Naive thymus-derived CD4-positive, alpha-beta T cell (primary cell): Measurements from ENCODE around the gene PGA5. TPM values are rescaled to one million over a fixed set of nuclear protein-coding genes. Genes with fewer than 3 reads are reported as not detected.
A peak's percentile ranks its signal among the peaks of the same experiment; 100 is the strongest.

Experiments
- ATAC-seq: fragments of 150-1000 bp; cut with Tn5 transposase; 2 replicates; pipeline ENCODE4 v1.10.0; 2021; ENCODE audit warnings: mild to moderate bottlenecking, moderate library complexity
- CTCF ChIA-PET: fragments of 350-600 bp; sonication (Branson Sonifier 250); formaldehyde crosslinking; loops from one replicate; lab custom pipeline; 2021; ENCODE audit warnings: antibody characterized with exemption; lab: Charles Lee
- POLR2A ChIA-PET: fragments of 350-600 bp; sonication (Branson Sonifier 250); formaldehyde crosslinking; loops from one replicate; lab custom pipeline; 2021; ENCODE audit warnings: antibody characterized with exemption, inconsistent platforms; lab: Charles Lee
- DNase-seq, 9 donors: peaks; one replicate each; pipeline versions ENCODE4 v3.0.0 to v3.0.0-alpha.2; 2020 to 2022; ENCODE audit warnings: mixed read lengths in 1 of 9
- H3K27ac ChIP-seq: one replicate; pipeline ENCODE4 v1.7.0; 2013; ENCODE audit warnings: mild to moderate bottlenecking, low read depth, low read length, moderate library complexity
- H3K27me3 ChIP-seq, 2 donors: one replicate each; pipeline ENCODE4 v1.7.0; 2013; ENCODE audit warnings: low read length in 2 of 2, mild to moderate bottlenecking in 2 of 2, moderate library complexity in 2 of 2; ENCODE audit not compliant: control insufficient read depth in 2 of 2, insufficient read depth in 2 of 2
- H3K36me3 ChIP-seq, 3 experiments: 1 replicate in 2 of 3; 2 replicates in 1 of 3; pipeline ENCODE4 v1.7.0; 2013; ENCODE audit warnings: low read length in 3 of 3, mild to moderate bottlenecking in 3 of 3, moderate library complexity in 1 of 3; ENCODE audit not compliant: insufficient read depth in 3 of 3, control insufficient read depth in 2 of 3
- H3K4me1 ChIP-seq, 2 donors: one replicate each; pipeline ENCODE4 v1.7.0; 2013; ENCODE audit warnings: low read length in 2 of 2, mild to moderate bottlenecking in 2 of 2, moderate library complexity in 1 of 2; ENCODE audit not compliant: control insufficient read depth in 2 of 2, insufficient read depth in 2 of 2
- H3K4me3 ChIP-seq: 2 replicates; pipeline ENCODE4 v1.7.0; 2013; ENCODE audit warnings: mild to moderate bottlenecking, low read length
- H3K9me3 ChIP-seq, 3 experiments: 1 replicate in 2 of 3; 2 replicates in 1 of 3; pipeline ENCODE4 v1.7.0; 2013; ENCODE audit warnings: low read length in 3 of 3; ENCODE audit not compliant: control insufficient read depth in 2 of 3
- H3K27ac Mint-ChIP-seq, 9 donors: one replicate each; pipeline ENCODE4 v1.8.0; 2020 to 2022; ENCODE audit warnings: mixed read lengths in 9 of 9, mild to moderate bottlenecking in 8 of 9, moderate library complexity in 5 of 9, inconsistent platforms in 2 of 9
- H3K27me3 Mint-ChIP-seq, 5 donors: one replicate each; pipeline ENCODE4 v1.8.0; 2021 to 2022; ENCODE audit warnings: mixed read lengths in 5 of 5, mild to moderate bottlenecking in 1 of 5
- H3K36me3 Mint-ChIP-seq, 5 donors: one replicate each; pipeline ENCODE4 v1.8.0; 2020 to 2022; ENCODE audit warnings: mixed read lengths in 5 of 5, mild to moderate bottlenecking in 3 of 5, inconsistent platforms in 1 of 5
- H3K4me1 Mint-ChIP-seq, 7 donors: one replicate each; pipeline ENCODE4 v1.8.0; 2020 to 2022; ENCODE audit warnings: mixed read lengths in 7 of 7, mild to moderate bottlenecking in 3 of 7, inconsistent platforms in 1 of 7
- H3K4me3 Mint-ChIP-seq, 10 donors: one replicate each; pipeline ENCODE4 v1.8.0; 2020 to 2022; ENCODE audit warnings: mild to moderate bottlenecking in 10 of 10, mixed read lengths in 10 of 10, moderate library complexity in 6 of 10, inconsistent platforms in 2 of 10
- H3K9me3 Mint-ChIP-seq, 11 donors: one replicate each; pipeline ENCODE4 v1.8.0; 2020 to 2022; ENCODE audit warnings: mixed read lengths in 11 of 11, mild to moderate bottlenecking in 4 of 11, inconsistent platforms in 1 of 11, moderate library complexity in 1 of 11
- intact Hi-C, 2 donors: fragments of 100-400 bp; cut with micrococcal nuclease; formaldehyde crosslinking; loops; one replicate each; pipeline ENCODE4 v1.15.1; 2023
- polyA plus RNA-seq, 2 donors: library from polyadenylated mRNA; unstranded; fragments of 300-500 nt; fragmentation: Illumina TruSeq; gene quantifications; one replicate each; pipeline ENCODE4 v1.2.3, GENCODE V29; 2021
- total RNA-seq, 6 experiments: library from RNA in 5 of 6; stranded (reverse) in 5 of 6; gene quantifications; 1 replicate in 5 of 6; 2 replicates in 1 of 6; pipeline ENCODE4 v1.2.3 and lab custom pipeline; 2021 to 2026

Gene PGA5
- total and polyA plus RNA-seq, 7 experiments from 2014 or later = not detected

DNA sequence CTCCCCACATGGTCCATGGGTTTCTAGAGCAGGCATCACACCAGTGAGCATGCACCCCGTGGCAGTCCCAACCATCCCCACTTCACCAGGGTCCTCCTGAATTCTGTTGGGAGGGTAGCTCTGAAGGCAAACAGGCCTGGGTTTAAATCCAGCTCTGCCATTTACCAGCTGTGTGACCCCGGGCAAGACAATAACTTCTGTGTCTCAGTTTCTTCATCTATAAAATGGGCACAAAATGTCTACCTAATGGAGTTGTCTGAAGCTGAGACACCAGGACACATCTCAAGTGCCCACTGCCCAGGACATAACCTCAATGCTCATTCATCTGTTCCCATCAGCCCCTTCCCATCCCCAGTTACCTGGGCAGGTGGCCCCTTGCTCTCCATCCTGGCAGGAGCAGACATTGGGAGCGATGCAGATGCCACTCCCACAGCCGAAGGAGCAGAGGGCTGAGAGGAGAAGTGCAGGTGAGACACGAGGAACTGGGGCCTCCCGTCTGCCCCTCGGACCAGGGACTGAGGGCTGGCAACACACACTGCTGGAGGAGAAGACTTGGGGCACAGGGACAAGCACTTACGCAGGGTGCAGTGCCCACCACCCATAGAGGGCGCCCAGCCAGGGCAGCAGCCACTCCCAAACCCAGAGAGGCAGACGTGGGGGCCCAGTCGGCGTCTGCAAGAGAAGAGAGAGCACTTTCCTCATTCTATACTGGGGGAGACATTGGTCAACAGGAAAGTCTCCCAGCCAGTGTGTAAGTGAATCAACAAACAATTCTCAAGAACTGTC, 50.1 kb downstream of the PGA5 start:
- Mint-ChIP-seq H3K9me3 (peaks cover 0 to 4% (median 0%) of the 10 kb centered on the region in 11 donors), H3K4me1 (peaks cover 6 to 13% (median 12%) of the 10 kb centered on the region in 7 donors), H3K27me3 (peaks cover 0 to 25% (median 8%) of the 10 kb centered on the region in 5 donors), H3K36me3 (peaks cover 0 to 2% (median 0%) of the 10 kb centered on the region in 5 donors), H3K4me3 (no peak overlapping the region), H3K27ac (peak overlapping the region in 1 of 9 donors; percentile 8)
- ATAC-seq (no peak), DNase-seq (no peak)
- Histone ChIP-seq H3K4me1 (no peaks in the 10 kb centered on the region), H3K27ac (no peak overlapping the region), H3K27me3 (no peaks in the 10 kb centered on the region), H3K36me3 (no peaks in the 10 kb centered on the region), H3K4me3 (no peak overlapping the region), H3K9me3 (no peaks in the 10 kb centered on the region)
- intact Hi-C loops = no loop called here
- CTCF ChIA-PET = interaction anchor here (0.9 kb wide), 1 partner anchor 94 kb away, joined by 3 read pairs; no protein-coding TSS in a partner anchor
- POLR2A ChIA-PET = no interaction called here

DNA sequence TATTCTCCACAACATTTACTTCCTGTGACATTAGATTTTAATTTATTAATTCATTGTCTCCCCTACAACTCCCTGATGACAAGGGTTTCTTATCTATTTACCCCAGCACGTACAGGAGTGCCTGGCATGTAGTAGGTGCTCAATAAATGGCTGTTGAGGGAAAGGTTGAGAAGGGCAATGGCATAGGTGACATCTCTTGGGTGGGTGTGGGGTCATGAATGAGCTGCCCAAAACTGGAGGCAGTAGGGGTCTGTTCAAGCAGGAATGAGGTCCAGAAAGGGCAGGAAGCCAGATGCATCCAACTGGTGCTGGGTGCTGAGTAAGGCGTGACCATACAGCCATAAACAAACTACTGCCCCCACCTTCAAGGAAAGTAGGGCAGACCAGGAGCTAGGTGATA, 51.4 kb downstream of the PGA5 start:
- peaks cover 0 to 5% (median 0%) of the 10 kb centered on the region in 11 donors for H3K9me3 Mint-ChIP-seq
- POLR2A ChIA-PET = no interaction called here
- CTCF ChIA-PET = no interaction called here

DNA sequence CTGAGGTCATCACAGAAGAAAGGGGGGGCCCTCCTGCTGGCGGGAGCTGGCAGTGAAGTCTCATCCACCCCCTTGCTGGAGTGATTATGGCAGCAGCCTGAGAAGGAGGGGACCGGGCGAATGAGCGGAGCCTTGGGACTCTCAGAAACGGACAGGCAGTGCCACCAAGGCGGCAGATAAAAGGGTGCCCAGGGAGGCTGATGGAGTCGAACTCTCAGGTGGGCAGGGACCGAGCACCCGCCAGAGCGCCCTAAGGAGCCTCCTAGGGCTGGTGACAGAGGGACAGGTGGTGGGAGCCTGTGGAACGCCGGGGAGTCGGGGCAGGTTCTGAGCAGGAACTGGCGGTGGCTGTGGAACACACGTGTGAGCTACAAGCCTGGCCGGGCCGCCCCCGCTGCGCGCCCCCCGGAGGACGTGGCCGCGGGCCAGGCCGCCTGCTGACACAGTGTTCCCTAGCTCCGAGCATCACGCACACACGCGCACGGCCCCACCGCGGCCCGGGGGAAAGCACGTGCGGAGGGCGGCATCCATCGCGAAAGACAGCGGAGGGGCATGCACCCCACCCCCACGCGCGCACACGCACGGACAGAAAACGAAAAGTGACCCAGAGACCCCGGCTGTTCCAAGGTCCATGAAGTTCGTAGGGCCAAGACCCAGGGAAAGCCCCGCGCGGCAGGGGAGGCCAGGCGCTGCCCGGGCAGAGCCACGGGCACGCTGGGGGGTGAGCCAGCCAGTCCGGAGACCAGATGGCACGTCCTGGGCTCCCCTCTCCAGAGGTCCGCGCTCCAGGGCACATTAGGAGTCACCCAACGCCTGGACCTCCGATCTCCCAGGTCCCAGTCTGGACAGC, 53.1 kb downstream of the PGA5 start:
- Mint-ChIP-seq H3K4me3 (peak overlapping the region; percentile 72 to 86 (median 80)), H3K4me1 (peaks cover 14 to 34% (median 33%) of the 10 kb centered on the region in 7 donors), H3K27ac (peak overlapping the region in 1 of 9 donors; percentile 46), H3K27me3 (peaks cover 0 to 25% (median 9%) of the 10 kb centered on the region in 5 donors), H3K9me3 (peaks cover 0 to 5% (median 0%) of the 10 kb centered on the region in 11 donors), H3K36me3 (peaks cover 0 to 18% (median 15%) of the 10 kb centered on the region in 5 donors)
- intact Hi-C loops = loop anchor here (1.0 to 2.0 kb wide), 2 partner anchors 40 to 463 kb away; no protein-coding TSS in a partner anchor
- Histone ChIP-seq H3K4me1 (no peaks in the 10 kb centered on the region), H3K27me3 (no peaks in the 10 kb centered on the region), H3K27ac (no peak overlapping the region), H3K36me3 (peaks cover 0 to 10% (median 0%) of the 10 kb centered on the region in 3 experiments), H3K4me3 (peak overlapping the region; percentile 73), H3K9me3 (no peaks in the 10 kb centered on the region)
- CTCF ChIA-PET = no interaction called here
- peak in 4 of 9 donors; percentile 7 to 47 (median 11) for DNase-seq
- POLR2A ChIA-PET = interaction anchor here (1.4 kb wide), 1 partner anchor 40 kb away, joined by 4 read pairs; no protein-coding TSS in a partner anchor
- ATAC-seq = peak; percentile 54

More for the DNA sequence above, 51.4 kb downstream of the PGA5 start:
- Histone ChIP-seq H3K9me3 (no peaks in the 10 kb centered on the region), H3K27ac (no peak overlapping the region), H3K36me3 (no peaks in the 10 kb centered on the region), H3K4me3 (no peak overlapping the region), H3K4me1 (no peaks in the 10 kb centered on the region), H3K27me3 (no peaks in the 10 kb centered on the region)
- peaks cover 0 to 7% (median 5%) of the 10 kb centered on the region in 5 donors for H3K36me3 Mint-ChIP-seq
- peak overlapping the region in 7 of 10 donors; percentile 15 to 65 (median 35) for H3K4me3 Mint-ChIP-seq
- intact Hi-C loops = no loop called here
- H3K27me3 Mint-ChIP-seq = peaks cover 0 to 25% (median 9%) of the 10 kb centered on the region in 5 donors
- ATAC-seq = no peak
- H3K27ac Mint-ChIP-seq = peak overlapping the region in 2 of 9 donors; percentile 11 to 38
- DNase-seq = no peak
- H3K4me1 Mint-ChIP-seq = peaks cover 8 to 17% (median 15%) of the 10 kb centered on the region in 7 donors

DNA sequence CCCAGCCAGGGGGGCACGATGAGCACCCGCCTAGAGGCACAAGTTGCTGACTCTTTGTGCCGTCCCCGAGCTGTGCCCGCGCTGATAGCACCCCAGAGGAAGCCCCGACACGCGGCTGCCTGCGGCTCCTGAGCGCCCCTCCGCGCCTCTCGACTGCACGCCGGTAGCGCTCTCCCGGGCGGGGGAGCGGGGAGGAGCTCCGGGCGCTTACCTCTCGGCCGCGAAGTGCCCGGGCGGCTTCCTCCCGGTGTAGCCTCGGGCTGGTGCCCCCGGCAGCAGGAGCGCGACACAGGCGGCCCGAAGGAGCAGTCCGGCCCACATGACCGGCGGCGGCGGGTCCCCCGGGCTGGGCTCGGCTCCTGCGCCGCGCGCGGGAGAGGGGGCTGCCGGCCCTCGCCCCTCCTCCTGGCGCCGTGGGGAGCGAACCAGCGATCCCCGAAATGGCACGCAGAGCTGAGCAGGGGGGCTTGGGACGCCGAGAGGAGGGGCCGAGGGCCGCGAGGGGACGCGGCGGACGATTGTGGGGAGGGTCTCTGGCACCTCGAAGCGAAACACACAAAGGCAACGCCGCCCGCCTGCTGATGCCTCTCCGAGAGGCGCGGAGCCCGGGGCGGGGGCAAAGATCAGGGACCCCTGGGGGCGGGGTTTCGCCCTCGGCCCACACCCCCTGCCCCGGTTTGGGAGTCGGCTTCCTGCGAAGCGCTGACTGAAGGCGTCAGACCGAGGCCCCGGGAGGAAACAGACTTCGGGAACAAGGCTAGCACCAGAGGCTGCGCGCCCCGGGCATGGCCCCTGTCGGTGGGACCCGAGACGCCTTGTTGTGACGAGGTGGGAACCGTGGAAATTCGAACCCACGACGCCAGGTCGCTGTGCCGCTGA, 54.0 kb downstream of the PGA5 start, which contains the start of gene VWCE:
Gene VWCE (minus strand): TSS at position 600 of the 879 bp plus-strand sequence. CDS start 279 bp downstream, at position 321.
- intact Hi-C loops = loop anchor here (1.0 to 5.0 kb wide), 3 partner anchors 37 to 464 kb away; partner anchors contain the start of genes DDB1 (in 1 of the 2) and TKFC (in 1 of the 2)
- no peaks in the 10 kb centered on the region for H3K4me1 ChIP-seq

DNA sequence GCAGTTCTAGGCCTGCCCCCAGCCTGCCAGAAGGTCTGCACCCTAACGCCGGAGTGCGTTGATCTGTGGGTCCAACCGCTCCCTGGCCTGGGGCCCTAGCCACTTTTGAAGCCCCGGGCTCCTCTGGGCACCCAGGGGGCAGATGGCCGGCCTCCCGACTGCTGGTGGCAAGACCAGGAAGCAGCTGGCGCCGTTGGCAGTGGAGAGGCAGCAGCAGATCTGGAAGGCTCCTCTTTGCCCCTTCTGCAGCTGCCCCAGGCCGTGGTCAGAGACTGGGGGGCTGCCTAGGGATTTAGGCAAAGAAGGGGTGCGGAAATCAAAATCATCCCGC, 54.6 kb downstream of the PGA5 start:
- no peak for DNase-seq
- ChIA-PET POLR2A (interaction anchor here (1.4 kb wide), 1 partner anchor 39 kb away, joined by 4 read pairs; no protein-coding TSS in a partner anchor), CTCF (no interaction called here)
- Mint-ChIP-seq H3K4me3 (peak overlapping the region in 8 of 10 donors; percentile 63 to 84 (median 72)), H3K9me3 (peaks cover 0 to 5% (median 0%) of the 10 kb centered on the region in 11 donors), H3K36me3 (peaks cover under 1 to 21% (median 18%) of the 10 kb centered on the region in 5 donors), H3K27me3 (peaks cover 0 to 25% (median 9%) of the 10 kb centered on the region in 5 donors), H3K4me1 (peaks cover 17 to 44% (median 40%) of the 10 kb centered on the region in 7 donors), H3K27ac (no peak overlapping the region)
- ATAC-seq = no peak
- no peak overlapping the region for H3K27ac ChIP-seq
- H3K4me1 ChIP-seq = no peaks in the 10 kb centered on the region
- no peaks in the 10 kb centered on the region for H3K9me3 ChIP-seq
- peaks cover 0 to 22% (median 6%) of the 10 kb centered on the region in 3 experiments for H3K36me3 ChIP-seq
- H3K27me3 ChIP-seq = no peaks in the 10 kb centered on the region
- intact Hi-C loops = loop anchor here (2.0 to 5.0 kb wide), 2 partner anchors 37 to 465 kb away; partner anchors contain the start of genes DDB1 (in 1 of the 2) and TKFC (in 1 of the 2)
- peak overlapping the region; percentile 73 for H3K4me3 ChIP-seq

More for the DNA sequence above, 54.0 kb downstream of the PGA5 start, which contains the start of gene VWCE:
- no peak within 1 kb of the TSS for H3K27ac ChIP-seq
- peak within 1 kb of the TSS in 1 of 9 donors; percentile 46 for H3K27ac Mint-ChIP-seq
- ChIA-PET CTCF (no interaction called here), POLR2A (interaction anchor here (1.4 kb wide), 1 partner anchor 39 kb away, joined by 4 read pairs; no protein-coding TSS in a partner anchor)
- H3K9me3 Mint-ChIP-seq = peaks cover 0 to 5% (median 0%) of the 10 kb centered on the region in 11 donors
- H3K27me3 ChIP-seq = no peaks in the 10 kb centered on the region
- peaks cover 0 to 21% (median 15%) of the 10 kb centered on the region in 5 donors for H3K36me3 Mint-ChIP-seq
- H3K36me3 ChIP-seq = peaks cover 0 to 16% (median under 1%) of the 10 kb centered on the region in 3 experiments
- H3K27me3 Mint-ChIP-seq = peaks cover 0 to 25% (median 9%) of the 10 kb centered on the region in 5 donors
- peak within 1 kb of the TSS; percentile 72 to 86 (median 80) for H3K4me3 Mint-ChIP-seq
- peak within 1 kb of the TSS; percentile 73 for H3K4me3 ChIP-seq
- H3K9me3 ChIP-seq = no peaks in the 10 kb centered on the region
- DNase-seq (peak; percentile 35 to 78 (median 57)), ATAC-seq (peak; percentile 92)
- H3K4me1 Mint-ChIP-seq = peaks cover 15 to 40% (median 39%) of the 10 kb centered on the region in 7 donors
